Erythroblast (primary cell): ENCODE data around the gene TMBIM6.

Experiments
- GATA1 ChIP-seq: IDR thresholded peaks from 2 replicates; pipeline ENCODE4 v1.6.1; 2011; ENCODE audit warnings: low read depth, mild to moderate bottlenecking, control low read depth, low read length, moderate library complexity
- POLR2A ChIP-seq: IDR thresholded peaks from 2 replicates; pipeline ENCODE4 v1.6.1; 2011; ENCODE audit warnings: mild to moderate bottlenecking, low read length

DNA sequence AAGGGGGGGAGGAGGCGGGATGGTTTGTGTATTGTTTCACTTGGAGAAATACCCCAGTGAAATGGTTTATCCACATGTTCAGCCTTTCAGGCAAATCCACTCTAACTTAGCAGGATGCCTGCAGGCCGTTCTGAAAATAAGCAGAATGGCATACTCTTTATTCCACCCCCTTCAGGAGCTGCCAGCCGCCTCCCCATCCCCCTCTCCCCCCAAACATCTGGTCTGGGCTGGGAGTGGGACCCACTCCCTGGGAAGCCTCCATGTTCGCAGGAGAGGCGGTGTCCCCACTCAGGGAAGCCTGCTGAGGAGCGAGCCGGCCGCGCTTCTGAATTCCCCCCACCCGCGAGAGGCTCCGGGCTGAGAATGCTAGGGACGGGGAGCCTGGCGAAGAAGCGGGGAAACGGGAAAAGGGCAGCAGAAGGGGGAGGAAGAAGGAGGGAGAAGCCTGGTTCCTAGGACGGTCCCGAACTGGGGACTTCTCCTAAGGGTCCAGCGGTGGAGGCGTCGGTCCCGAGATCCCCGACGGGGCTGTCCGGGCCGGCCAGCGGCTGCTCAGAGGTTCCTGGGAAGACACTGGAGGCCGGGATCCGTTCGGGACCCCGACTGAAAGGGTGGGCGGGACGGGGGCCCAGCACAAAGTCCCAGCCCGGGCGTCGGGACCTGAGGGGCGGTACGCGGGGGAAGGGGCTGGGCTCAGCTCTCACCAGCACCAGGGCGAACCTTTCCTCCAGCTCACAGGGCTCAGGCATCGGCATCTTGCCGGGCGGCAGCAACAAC, 34.8 kb upstream of the TMBIM6 start:
- no peak for TF ChIP-seq POLR2A
- TF ChIP-seq GATA1, result no peak
